KOPT-K1 (cell line): Measurements from ENCODE around the gene ACTN4.

ENCODE experiments used
- H3K27ac ChIP-seq: fragments of 200-600 bp; sonication (generic); 2 replicates; pipeline ENCODE4 v1.5.1; 2016; ENCODE audit warnings: antibody characterized with exemption, mild to moderate bottlenecking, low read depth, low read length; ENCODE audit not compliant: poor library complexity, severe bottlenecking
- H3K36me3 ChIP-seq: fragments of 200-600 bp; sonication (generic); 2 replicates; pipeline ENCODE4 v1.5.1; 2017; ENCODE audit warnings: antibody characterized with exemption, mild to moderate bottlenecking, low read length, moderate library complexity; ENCODE audit not compliant: insufficient read depth
- H3K9me3 ChIP-seq: fragments of 200-600 bp; sonication (generic); 2 replicates; pipeline ENCODE4 v1.5.1; 2017; ENCODE audit warnings: antibody characterized with exemption, low read length, mild to moderate bottlenecking; ENCODE audit not compliant: insufficient read depth, poor library complexity, severe bottlenecking

The ACTN4 gene

DNA sequence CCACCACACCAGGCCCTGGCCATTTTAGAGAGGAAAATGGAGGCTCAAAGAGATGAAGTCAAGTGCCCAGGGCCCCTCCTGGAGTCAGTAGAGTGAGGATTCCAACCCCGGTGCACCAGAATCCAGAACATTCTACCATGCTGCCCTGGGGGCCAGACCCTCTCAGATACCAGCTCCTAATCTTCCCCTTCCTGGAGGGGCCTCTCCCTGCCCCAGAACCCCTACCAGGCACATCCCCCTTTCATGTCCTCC lies 85.7 kb downstream of the ACTN4 start:
- Histone ChIP-seq H3K27ac (no peak overlapping the region), H3K9me3 (no peaks in the 10 kb centered on the region), H3K36me3 (peaks cover 4% of the 10 kb centered on the region; the same call in 1 of the 2 replicates)

DNA sequence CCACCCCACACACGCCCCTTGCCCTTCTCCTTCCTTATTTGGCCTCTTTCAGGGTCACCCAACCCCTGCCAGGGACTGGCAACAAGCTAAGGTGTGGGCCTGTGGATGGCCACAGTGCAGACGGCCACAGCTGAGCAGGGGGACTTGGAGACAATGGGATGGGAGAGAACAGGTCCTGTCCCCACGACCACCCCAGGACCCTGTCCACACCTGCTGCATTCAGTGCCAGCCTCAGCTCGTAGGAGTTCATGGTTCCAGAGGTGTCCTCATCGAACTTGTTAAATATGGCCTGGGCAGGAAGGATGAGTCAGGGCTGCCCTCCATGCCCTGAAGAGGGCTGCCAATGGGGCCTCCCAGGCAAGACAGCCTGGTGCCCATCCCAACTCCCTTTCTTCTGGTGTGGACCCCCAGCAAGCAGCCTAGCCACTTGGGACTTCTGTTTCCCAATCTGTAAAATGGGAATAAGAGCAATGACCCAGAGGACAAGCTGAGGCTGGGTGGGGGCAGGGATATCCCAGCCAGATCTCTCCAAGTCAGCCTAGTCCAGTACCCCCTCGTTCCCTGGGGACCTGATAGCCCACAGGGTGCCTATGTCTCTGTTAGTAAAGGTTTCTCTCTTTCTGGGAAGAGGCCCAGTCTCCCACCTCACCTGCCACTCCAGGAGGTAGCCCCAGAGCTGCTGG lies 86.2 kb downstream of the ACTN4 start:
- Histone ChIP-seq H3K9me3 (no peaks in the 10 kb centered on the region), H3K36me3 (peaks cover 4% of the 10 kb centered on the region; the same call in 1 of the 2 replicates), H3K27ac (no peak overlapping the region)

DNA sequence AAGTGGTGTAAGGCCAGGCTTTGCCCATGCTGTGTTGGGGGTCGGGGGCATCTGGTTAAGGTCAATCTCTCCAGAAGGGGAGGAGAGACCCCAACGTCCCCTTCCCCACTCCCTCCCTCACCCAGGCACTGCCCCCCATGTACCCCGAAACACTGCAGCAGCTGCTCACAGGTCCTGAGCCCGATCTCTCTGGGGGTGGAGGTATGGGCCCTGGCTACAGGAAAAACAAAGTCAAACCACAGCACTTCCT lies 86.7 kb downstream of the ACTN4 start:
- H3K27ac ChIP-seq = no peak overlapping the region
- peaks cover 4% of the 10 kb centered on the region; the same call in 1 of the 2 replicates for H3K36me3 ChIP-seq
- no peaks in the 10 kb centered on the region for H3K9me3 ChIP-seq

DNA sequence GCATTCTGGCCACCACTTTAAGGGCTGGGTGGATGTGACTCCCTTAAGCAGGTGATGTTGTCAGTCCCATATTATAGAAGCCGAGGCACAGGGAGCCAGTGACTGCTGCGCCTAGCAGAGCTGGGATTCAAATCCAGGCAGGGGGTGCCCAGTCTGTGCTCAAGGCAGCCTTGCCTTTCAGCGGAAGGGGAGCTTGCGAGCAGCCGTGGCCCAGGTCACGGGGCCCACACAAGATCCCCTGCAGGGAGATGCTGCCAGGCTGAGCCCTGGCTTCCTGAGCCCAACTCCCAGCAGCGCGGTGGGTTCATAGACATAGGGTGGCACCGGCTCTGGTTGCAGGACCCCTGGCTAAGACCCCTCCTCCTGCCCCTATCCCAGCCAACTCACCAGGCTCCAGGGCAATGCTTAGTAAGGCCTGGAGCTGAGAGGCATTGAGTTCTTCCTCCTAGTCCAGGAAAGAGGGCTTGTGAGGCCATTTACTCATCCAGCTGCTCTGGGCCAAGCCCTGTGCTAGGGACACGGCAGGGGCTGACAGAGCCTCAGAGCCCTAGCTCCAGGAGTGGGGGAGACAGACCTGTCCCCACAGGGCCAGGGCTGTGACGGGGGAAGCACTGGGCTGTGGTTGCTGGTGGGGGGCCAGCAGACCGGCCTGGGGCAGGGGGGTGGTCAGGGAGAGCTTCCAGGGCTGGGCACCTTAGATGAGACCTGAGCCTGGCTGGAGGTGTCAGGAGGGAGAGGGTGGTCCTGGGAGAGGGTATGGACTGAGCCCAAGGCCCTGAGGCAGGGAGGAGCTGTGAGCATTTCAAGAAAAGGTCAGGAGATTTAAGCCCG lies 87.2 kb downstream of the ACTN4 start:
- Histone ChIP-seq H3K27ac (no peak overlapping the region), H3K36me3 (peaks cover 4% of the 10 kb centered on the region; the same call in 1 of the 2 replicates), H3K9me3 (no peaks in the 10 kb centered on the region)

- Histone ChIP-seq H3K27ac (no peak overlapping the region), H3K36me3 (peaks cover 4% of the 10 kb centered on the region; the same call in 1 of the 2 replicates), H3K9me3 (no peaks in the 10 kb centered on the region)
Observed at GRCh38 chr19:38735257-38735686, 87.8 kb downstream of the ACTN4 start.

DNA sequence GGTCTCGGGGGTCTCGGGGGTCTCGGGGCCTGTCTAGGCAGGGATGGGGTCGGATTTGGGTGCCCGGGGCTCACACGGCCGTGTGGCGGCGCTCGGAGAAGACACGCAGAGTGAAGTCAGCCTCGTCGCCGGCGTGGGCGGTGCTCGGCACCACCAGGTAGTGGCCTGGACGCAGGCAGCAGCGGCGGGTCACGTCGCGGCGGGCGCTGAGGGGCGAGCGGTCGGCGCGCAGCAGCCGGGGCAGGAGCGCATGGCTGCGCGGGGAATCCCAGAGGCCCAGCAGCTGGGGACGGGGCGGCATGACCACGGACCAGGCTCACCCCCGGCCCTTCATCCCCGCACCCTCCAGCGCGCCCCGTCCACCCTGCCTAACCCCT lies 88.6 kb downstream of the ACTN4 start:
- H3K27ac ChIP-seq = no peak overlapping the region
- no peaks in the 10 kb centered on the region for H3K9me3 ChIP-seq
- H3K36me3 ChIP-seq = peaks cover 3% of the 10 kb centered on the region; the same call in 1 of the 2 replicates

DNA sequence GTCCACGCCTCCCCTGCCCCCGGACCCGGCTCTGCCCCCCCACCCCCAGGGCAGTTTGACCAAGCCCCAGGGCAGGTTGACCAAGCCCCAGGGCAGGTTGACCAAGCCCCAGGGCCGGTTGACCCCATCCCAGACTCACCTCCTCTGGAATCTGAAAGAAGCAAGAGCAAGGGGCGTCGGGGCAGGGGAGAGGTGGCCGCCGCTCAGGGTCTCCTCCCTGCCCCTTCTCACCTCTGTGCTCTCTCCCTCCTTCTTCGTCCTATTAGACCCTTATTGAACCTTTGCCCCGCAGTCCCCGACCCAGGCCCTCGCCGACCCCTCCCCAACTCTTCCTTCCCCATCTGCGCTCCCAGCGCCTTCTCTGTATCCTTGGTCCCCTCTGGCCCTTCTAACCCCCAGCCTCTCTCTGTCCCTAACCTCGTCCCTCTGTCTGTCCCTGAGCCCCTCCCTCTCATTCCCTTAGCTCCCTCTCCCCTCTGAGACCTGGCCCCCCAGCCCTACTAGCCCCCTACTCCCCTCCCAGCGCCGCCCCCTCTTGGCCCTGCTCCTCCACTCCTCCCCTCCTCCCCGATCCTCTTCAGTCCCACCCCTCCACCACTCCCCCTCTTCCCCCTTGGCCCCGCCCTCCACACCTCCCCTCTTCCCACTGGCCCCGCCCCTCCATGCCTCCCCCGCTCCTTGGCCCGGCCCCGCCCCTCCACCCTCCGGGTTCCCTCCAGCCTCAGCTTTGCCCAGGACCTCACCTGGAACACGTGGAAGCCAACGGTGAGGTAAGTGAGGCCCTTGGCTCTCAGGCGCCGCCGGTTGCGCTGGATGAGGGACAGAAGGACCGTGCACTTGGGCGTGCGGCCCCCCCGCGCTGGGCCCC lies 89.2 kb downstream of the ACTN4 start:
- H3K27ac ChIP-seq = no peak overlapping the region
- H3K36me3 ChIP-seq = no peaks in the 10 kb centered on the region
- no peaks in the 10 kb centered on the region for H3K9me3 ChIP-seq

GRCh38 chr19:38737281-38737865 lies 89.9 kb downstream of the ACTN4 start:
- no peaks in the 10 kb centered on the region for H3K9me3 ChIP-seq
- H3K36me3 ChIP-seq = no peaks in the 10 kb centered on the region
- H3K27ac ChIP-seq = no peak overlapping the region

GRCh38 chr19:38737921-38738737 lies 90.7 kb downstream of the ACTN4 start:
- Histone ChIP-seq H3K36me3 (no peaks in the 10 kb centered on the region), H3K9me3 (no peaks in the 10 kb centered on the region), H3K27ac (no peak overlapping the region)

GRCh38 chr19:38739440-38740256 lies 92.2 kb downstream of the ACTN4 start:
- no peak overlapping the region for H3K27ac ChIP-seq
- H3K9me3 ChIP-seq = no peaks in the 10 kb centered on the region
- no peaks in the 10 kb centered on the region for H3K36me3 ChIP-seq

- H3K9me3 ChIP-seq = no peaks in the 10 kb centered on the region
- no peaks in the 10 kb centered on the region for H3K36me3 ChIP-seq
- no peak overlapping the region for H3K27ac ChIP-seq
Observed at GRCh38 chr19:38740257-38740592, 92.8 kb downstream of the ACTN4 start.

DNA sequence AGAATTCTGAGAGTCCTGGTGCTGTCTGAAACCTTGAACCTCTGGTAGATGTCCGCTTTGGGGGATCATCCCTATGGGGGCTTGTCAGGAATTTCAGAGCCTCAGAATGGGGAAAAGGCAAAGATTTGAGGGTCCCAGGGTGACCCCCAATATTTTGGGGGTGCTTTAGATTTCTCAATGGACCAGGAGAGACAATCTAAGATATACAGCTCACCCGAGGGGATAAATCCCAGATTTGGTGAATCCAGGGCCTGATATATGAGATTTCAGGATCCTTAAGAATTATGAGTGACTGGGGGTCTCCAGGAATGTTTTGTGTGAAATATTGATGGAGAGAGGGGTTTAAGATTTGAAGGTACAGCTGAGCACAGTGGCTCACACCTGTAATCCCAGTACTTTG lies 93.5 kb downstream of the ACTN4 start:
- Histone ChIP-seq H3K27ac (no peak overlapping the region), H3K9me3 (no peaks in the 10 kb centered on the region), H3K36me3 (no peaks in the 10 kb centered on the region)

DNA sequence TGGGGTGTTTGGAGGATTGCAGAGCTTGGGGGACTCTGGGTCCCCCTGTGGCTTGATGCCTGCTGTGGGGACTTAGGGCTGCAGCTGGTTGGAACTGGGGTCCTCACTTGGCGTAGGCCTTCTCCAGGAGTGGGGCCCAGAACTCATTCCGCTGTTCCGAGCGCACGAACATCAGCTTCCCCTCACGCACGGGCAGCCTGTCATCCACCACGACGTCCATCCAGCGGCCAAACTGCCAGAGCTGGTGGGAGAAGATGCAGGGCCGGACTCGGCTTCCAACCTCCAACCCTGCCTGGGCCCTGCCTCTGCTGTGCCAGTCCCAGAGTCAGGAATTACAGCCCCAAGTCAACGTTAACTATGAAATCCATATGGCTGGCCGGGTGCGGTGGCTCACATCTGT lies 94.2 kb downstream of the ACTN4 start:
- H3K36me3 ChIP-seq = no peaks in the 10 kb centered on the region
- H3K27ac ChIP-seq = no peak overlapping the region
- no peaks in the 10 kb centered on the region for H3K9me3 ChIP-seq

DNA sequence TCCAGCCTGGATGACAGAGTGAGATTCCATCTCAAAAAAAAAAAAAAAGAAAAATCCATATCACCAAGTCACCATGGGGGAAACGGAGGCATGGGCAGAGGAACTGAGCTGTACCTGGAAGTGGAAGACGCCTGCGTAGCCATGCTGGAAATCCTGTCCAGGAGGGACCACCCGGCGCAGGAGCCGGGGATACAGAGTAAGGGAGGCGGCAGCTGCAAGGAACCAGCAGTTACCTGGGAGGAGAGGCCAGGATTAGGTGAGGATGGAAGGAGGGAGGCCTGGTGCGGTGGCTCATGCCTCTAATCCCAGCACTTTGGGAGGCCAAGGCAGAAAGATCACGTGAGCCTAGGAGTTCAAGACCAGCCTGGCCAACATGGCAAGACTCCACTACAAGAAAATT lies 94.8 kb downstream of the ACTN4 start:
- Histone ChIP-seq H3K9me3 (no peaks in the 10 kb centered on the region), H3K27ac (no peak overlapping the region)

More for the DNA sequence above, 94.8 kb downstream of the ACTN4 start:
- no peaks in the 10 kb centered on the region for H3K36me3 ChIP-seq
